KMS-11 (cell line): Measurements from ENCODE around the gene ZNF723.

Experiments
- H2AFZ ChIP-seq: fragments of 200-600 bp; sonication (generic); 2 replicates; pipeline ENCODE4 v1.6.1; 2016; ENCODE audit warnings: antibody characterized with exemption, mixed run types, low read depth
- H3K27ac ChIP-seq: fragments of 200-600 bp; sonication (generic); 2 replicates; pipeline ENCODE4 v1.6.1; 2016; ENCODE audit warnings: mild to moderate bottlenecking, mixed run types
- H3K27me3 ChIP-seq: fragments of 200-600 bp; sonication (generic); 2 replicates; pipeline ENCODE4 v1.6.1; 2017; ENCODE audit warnings: mild to moderate bottlenecking, low read depth, mixed run types, moderate library complexity; ENCODE audit not compliant: insufficient read depth
- H3K36me3 ChIP-seq: fragments of 200-600 bp; sonication (generic); 2 replicates; pipeline ENCODE4 v1.6.1; 2017; ENCODE audit warnings: mild to moderate bottlenecking, mixed run types; ENCODE audit not compliant: insufficient read depth
- H3K4me1 ChIP-seq: fragments of 200-600 bp; sonication (generic); 2 replicates; pipeline ENCODE4 v1.6.1; 2016; ENCODE audit warnings: mild to moderate bottlenecking, low read depth, mixed run types; ENCODE audit not compliant: poor library complexity, severe bottlenecking
- H3K4me2 ChIP-seq: fragments of 200-600 bp; sonication (generic); 2 replicates; pipeline ENCODE4 v1.7.0; 2016; ENCODE audit warnings: mild to moderate bottlenecking, mixed run types
- H3K4me3 ChIP-seq: fragments of 200-600 bp; sonication (generic); IDR thresholded peaks from 2 replicates; pipeline ENCODE4 v1.6.1; 2017; ENCODE audit warnings: low read depth, low read length, mixed read lengths; ENCODE audit not compliant: insufficient read depth
- H3K79me2 ChIP-seq: fragments of 200-600 bp; sonication (generic); 2 replicates; pipeline ENCODE4 v1.6.1; 2016; ENCODE audit warnings: low read depth, mixed run types; ENCODE audit not compliant: insufficient read depth
- H3K9ac ChIP-seq: fragments of 200-600 bp; sonication (generic); 2 replicates; pipeline ENCODE4 v1.6.1; 2016; ENCODE audit warnings: mild to moderate bottlenecking, mixed run types
- H4K20me1 ChIP-seq: fragments of 200-600 bp; sonication (generic); 2 replicates; pipeline ENCODE4 v1.6.1; 2016; ENCODE audit warnings: mild to moderate bottlenecking, mixed run types; ENCODE audit not compliant: insufficient read depth
- CTCF ChIP-seq: fragments of 200-600 bp; sonication (generic); conservative IDR thresholded peaks from 2 replicates; pipeline ENCODE4 v1.6.1; 2017; ENCODE audit warnings: low read depth, mild to moderate bottlenecking, antibody characterized with exemption, low read length, moderate library complexity, mixed read lengths

The ZNF723 gene

GRCh38 chr19:22882797-22883196 lies 50.7 kb downstream of the ZNF723 start:
- no peak overlapping the region for H3K4me3 ChIP-seq
- H3K4me2 ChIP-seq: no peak overlapping the region
- H3K27ac ChIP-seq: no peak overlapping the region
- no peaks in the 10 kb centered on the region for H3K4me1 ChIP-seq
- peak; percentile 66 for TF ChIP-seq CTCF
- no peak overlapping the region for H3K9ac ChIP-seq
- no peaks in the 10 kb centered on the region for H3K36me3 ChIP-seq
- no peaks in the 10 kb centered on the region for H3K27me3 ChIP-seq
- no peaks in the 10 kb centered on the region for H4K20me1 ChIP-seq
- H2AFZ ChIP-seq: no peak overlapping the region
- H3K79me2 ChIP-seq: no peaks in the 10 kb centered on the region

- Histone ChIP-seq H3K36me3 (no peaks in the 10 kb centered on the region), H3K27ac (no peak overlapping the region), H3K4me2 (no peak overlapping the region), H3K27me3 (no peaks in the 10 kb centered on the region), H3K4me3 (no peak overlapping the region), H3K4me1 (no peaks in the 10 kb centered on the region), H3K9ac (no peak overlapping the region), H2AFZ (no peak overlapping the region), H3K79me2 (no peaks in the 10 kb centered on the region), H4K20me1 (no peaks in the 10 kb centered on the region)
- no peak for TF ChIP-seq CTCF
Measured at GRCh38 chr19:22893855-22894270, 61.8 kb downstream of the ZNF723 start.

- TF ChIP-seq CTCF: no peak
- Histone ChIP-seq H3K79me2 (no peaks in the 10 kb centered on the region), H3K9ac (no peak overlapping the region), H3K4me1 (no peaks in the 10 kb centered on the region), H2AFZ (no peak overlapping the region), H4K20me1 (no peaks in the 10 kb centered on the region), H3K27me3 (no peaks in the 10 kb centered on the region), H3K27ac (no peak overlapping the region), H3K4me3 (no peak overlapping the region), H3K4me2 (no peak overlapping the region), H3K36me3 (no peaks in the 10 kb centered on the region)
Measured at GRCh38 chr19:22901431-22902130, 69.5 kb downstream of the ZNF723 start.
